GM19239 (cell line): ENCODE results near the gene AOC3.
"Not testable (repeated sequence)": the region's sequence is repeated elsewhere in the genome, so short reads cannot be mapped to it uniquely, and the experiment has no call there.

Experiments used
- DNase-seq: peaks from one replicate; pipeline ENCODE4 v3.0.0; 2011; ENCODE audit warnings: low spot score; ENCODE audit not compliant: insufficient read length
- FAIRE-seq: peaks from 2 replicates; lab custom pipeline; 2011; peaks lifted over from hg19 to GRCh38; lab: Jason Lieb, UNC

Gene AOC3

GRCh38 chr17:42865638-42866094 lies 14.7 kb downstream of the AOC3 start:
- FAIRE-seq = no peak
- DNase-seq = no peak

GRCh38 chr17:42866216-42866615 lies 15.2 kb downstream of the AOC3 start:
- FAIRE-seq = no peak
- DNase-seq = no peak

GRCh38 chr17:42866631-42867575 lies 15.9 kb downstream of the AOC3 start:
- DNase-seq (no peak), FAIRE-seq (no peak)

GRCh38 chr17:42867694-42868261 lies 16.8 kb downstream of the AOC3 start:
- FAIRE-seq, DNase-seq: not testable (repeated sequence)

- DNase-seq = no peak
- no peak for FAIRE-seq
These were observed 17.3 kb downstream of the AOC3 start for GRCh38 chr17:42868338-42868737.

GRCh38 chr17:42871647-42872046 lies 20.6 kb downstream of the AOC3 start:
- FAIRE-seq = no peak
- no peak for DNase-seq

- DNase-seq (no peak), FAIRE-seq (no peak)
These were observed 21.4 kb downstream of the AOC3 start for GRCh38 chr17:42872251-42872965.

GRCh38 chr17:42873315-42873714 lies 22.3 kb downstream of the AOC3 start:
- FAIRE-seq (no peak), DNase-seq (no peak)

GRCh38 chr17:42873932-42874695 lies 23.1 kb downstream of the AOC3 start:
- DNase-seq, FAIRE-seq: not testable (repeated sequence)

GRCh38 chr17:42877037-42877436 lies 26.0 kb downstream of the AOC3 start:
- no peak for DNase-seq
- no peak for FAIRE-seq

- FAIRE-seq = no peak
- DNase-seq = no peak
These were observed 27.3 kb downstream of the AOC3 start for GRCh38 chr17:42878123-42878880.

- no peak for DNase-seq
- no peak for FAIRE-seq
These were observed 28.1 kb downstream of the AOC3 start for GRCh38 chr17:42878924-42879595.

GRCh38 chr17:42879596-42879985 lies 28.6 kb downstream of the AOC3 start:
- FAIRE-seq = no peak
- DNase-seq = no peak

GRCh38 chr17:42880776-42881310 lies 29.8 kb downstream of the AOC3 start:
- no peak for FAIRE-seq
- no peak for DNase-seq

- DNase-seq, FAIRE-seq: not testable (repeated sequence)
These were observed 30.7 kb downstream of the AOC3 start for GRCh38 chr17:42881706-42882105.

- FAIRE-seq = no peak
- no peak for DNase-seq
These were observed 31.2 kb downstream of the AOC3 start for GRCh38 chr17:42882166-42882565.

GRCh38 chr17:42883802-42884558 lies 33.0 kb downstream of the AOC3 start:
- DNase-seq = no peak
- FAIRE-seq = no peak

GRCh38 chr17:42885806-42886205 lies 34.8 kb downstream of the AOC3 start:
- FAIRE-seq, DNase-seq: not testable (repeated sequence)
